GM10248 (cell line): Measurements from ENCODE around the gene RSL24D1.
"Not testable (repeated sequence)": the region's sequence is repeated elsewhere in the genome, so short reads cannot be mapped to it uniquely, and the experiment has no call there.

Source experiments
- CTCF ChIA-PET: fragments of 300-600 bp; sonication (Branson Sonifier 250); formaldehyde crosslinking; extraction: SDS; loops from one replicate; lab custom pipeline; 2021; ENCODE audit warnings: antibody characterized with exemption; lab: Yijun Ruan, JAX
- POLR2A ChIA-PET: fragments of 350-650 bp; sonication (Branson Sonifier 250); formaldehyde crosslinking; extraction: SDS; loops from one replicate; lab custom pipeline; 2020; ENCODE audit warnings: antibody characterized with exemption; lab: Yijun Ruan, JAX
- DNase-seq: peaks from one replicate; pipeline ENCODE4 v3.0.0; 2012; ENCODE audit errors: extremely low spot score
- CTCF ChIP-seq: IDR thresholded peaks from 2 replicates; pipeline ENCODE4 v1.5.1; 2012; ENCODE audit warnings: mild to moderate bottlenecking, low read depth; ENCODE audit errors: extremely low read depth, missing control alignments, control extremely low read depth

The RSL24D1 gene

DNA sequence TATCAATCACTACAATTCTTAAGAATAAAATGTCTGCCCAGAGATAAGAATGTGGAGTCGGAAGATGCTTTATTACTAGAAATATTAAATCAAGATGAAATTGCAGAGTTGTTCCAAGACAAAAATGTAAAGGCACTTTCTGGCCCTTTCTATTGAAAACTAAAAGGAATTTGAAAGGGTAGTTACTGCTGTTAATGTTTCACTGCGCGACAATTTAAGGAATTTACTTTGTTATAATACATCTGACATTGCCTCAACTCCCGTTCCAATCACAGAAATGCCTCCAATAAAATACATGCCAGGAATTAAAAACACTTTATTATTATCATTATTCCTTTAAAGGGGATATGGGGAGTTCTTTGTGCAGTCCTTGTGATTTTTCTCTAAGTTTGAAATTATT lies 26.4 kb downstream of the RSL24D1 start:
- no peak for TF ChIP-seq CTCF
- ChIA-PET CTCF (interaction anchor here (4.1 kb wide), 1 partner anchor 13 kb away, joined by 23 read pairs; no protein-coding TSS in a partner anchor), POLR2A (no interaction called here)
- no peak for DNase-seq

- peak; percentile 83 for TF ChIP-seq CTCF
- POLR2A ChIA-PET, result no interaction called here
- CTCF ChIA-PET, result interaction anchor here (0.8 to 4.1 kb wide), 14 partner anchors 10 to 1208 kb away, joined by 3 to 23 read pairs (median 4); partner anchors contain the start of gene RSL24D1
- peak; percentile 61 for DNase-seq
These were observed 28.3 kb downstream of the RSL24D1 start for GRCh38 chr15:55168350-55168974.

GRCh38 chr15:55164284-55164683 lies 32.5 kb downstream of the RSL24D1 start:
- DNase-seq, result no peak
- TF ChIP-seq CTCF, result no peak
- ChIA-PET POLR2A (no interaction called here), CTCF (interaction anchor here (0.7 to 0.9 kb wide), 2 partner anchors 12 to 1317 kb away, joined by 3 read pairs; no protein-coding TSS in a partner anchor)

DNA sequence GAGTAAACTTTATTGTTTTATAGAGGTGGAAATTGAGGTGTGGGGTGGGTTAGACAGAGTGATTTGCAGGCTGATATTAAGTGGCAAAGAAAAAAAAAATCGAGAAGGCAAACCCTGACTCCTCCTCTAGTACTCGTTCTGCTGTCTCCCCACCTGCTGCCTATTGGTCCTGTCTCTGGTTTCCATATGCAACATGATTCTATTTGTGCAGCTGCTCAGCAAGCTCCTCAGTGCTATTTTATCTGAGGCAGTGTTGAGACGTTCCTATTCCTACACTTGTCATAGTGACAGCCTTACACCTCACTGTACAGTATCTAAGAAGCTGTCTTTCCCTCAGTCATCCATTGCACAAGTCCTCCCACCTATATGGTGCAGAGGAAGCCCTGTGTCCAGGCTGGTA lies 45.1 kb downstream of the RSL24D1 start:
- TF ChIP-seq CTCF, result no peak
- ChIA-PET POLR2A (no interaction called here), CTCF (no interaction called here)
- no peak for DNase-seq

GRCh38 chr15:55143132-55143531 lies 53.6 kb downstream of the RSL24D1 start:
- DNase-seq, POLR2A ChIA-PET, CTCF ChIA-PET: not testable (repeated sequence)

DNA sequence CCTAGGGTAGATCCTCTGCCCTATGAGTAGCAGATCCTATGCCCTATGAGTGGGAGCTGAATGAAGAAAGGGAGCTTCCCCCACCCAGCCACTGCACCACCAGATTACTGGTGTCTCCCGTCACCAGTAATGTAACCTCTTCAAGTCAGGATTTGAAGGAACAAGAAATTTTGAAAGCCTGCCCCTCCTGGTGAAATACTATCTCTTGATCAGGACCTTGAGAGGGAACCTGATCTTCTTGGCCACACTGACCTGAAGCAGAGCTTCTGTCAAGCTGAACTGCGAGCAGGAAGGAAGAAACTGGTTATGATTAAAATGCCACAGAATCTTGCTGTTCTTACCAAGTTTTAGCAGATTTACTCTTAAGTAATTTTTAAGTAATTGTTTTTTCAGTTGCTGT lies 62.8 kb downstream of the RSL24D1 start:
- DNase-seq, result no peak
- no peak for TF ChIP-seq CTCF
- ChIA-PET CTCF (no interaction called here), POLR2A (no interaction called here)

GRCh38 chr15:55132672-55133071 lies 64.1 kb downstream of the RSL24D1 start:
- TF ChIP-seq CTCF, result no peak
- DNase-seq, result no peak
- ChIA-PET CTCF (no interaction called here), POLR2A (no interaction called here)
